Astrocyte of the spinal cord (primary cell): Measurements from ENCODE around the gene SORL1.
"Not testable (repeated sequence)": the region's sequence is repeated elsewhere in the genome, so short reads cannot be mapped to it uniquely, and the experiment has no call there.

Experiments used
- DNase-seq: peaks from one replicate; pipeline ENCODE4 v3.0.0; 2011; ENCODE audit warnings: low read depth, low spot score
- H3K4me3 ChIP-seq: 2 replicates; pipeline ENCODE4 v1.5.1; 2011; ENCODE audit warnings: low read depth, mild to moderate bottlenecking, low read length, moderate library complexity
- in situ Hi-C: cut with HindIII; loops from 2 replicates; pipeline ENCODE4 v1.10.0; 2017; ENCODE audit warnings: low sequenced_read_pairs
- TF ChIP-seq, protein P1 (sequence below): IDR thresholded peaks from 2 replicates; pipeline ENCODE4 v1.5.1; 2012; ENCODE audit warnings: low read depth, mild to moderate bottlenecking, low read length, inconsistent platforms

Gene SORL1

DNA sequence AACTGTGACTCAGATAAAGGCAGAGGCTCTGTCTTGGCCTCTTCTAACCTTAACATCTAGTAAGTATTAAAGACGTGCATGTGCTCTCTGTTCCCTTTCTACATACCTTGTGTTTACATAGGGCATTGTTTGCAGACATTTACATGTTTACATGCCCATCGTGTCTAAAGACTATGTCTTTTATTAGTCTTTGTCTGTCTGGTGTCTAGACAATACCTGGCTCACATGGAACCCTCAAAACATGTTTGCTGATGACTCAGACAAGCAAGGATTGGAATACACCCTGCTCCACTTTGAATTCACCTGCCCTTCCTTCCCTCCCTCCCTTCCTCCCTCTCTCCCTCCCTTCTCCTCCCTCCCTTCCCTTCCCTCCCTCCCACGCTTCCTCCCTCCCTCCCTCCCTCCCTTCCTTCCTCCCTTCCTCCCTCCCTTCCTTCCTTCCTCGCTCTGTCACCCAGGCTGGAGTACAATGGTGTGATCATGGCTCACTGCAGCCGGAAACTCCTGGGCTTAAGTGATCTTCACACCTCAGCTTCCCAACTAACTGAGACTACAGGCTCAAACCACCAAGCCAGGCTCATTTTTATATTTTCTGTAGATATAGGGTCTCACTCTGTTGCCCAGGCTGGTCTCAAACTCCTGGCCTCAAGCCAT is 24.4 kb downstream of the SORL1 start:
- in situ Hi-C loops = no loop called here
- TF ChIP-seq, protein P1, sequence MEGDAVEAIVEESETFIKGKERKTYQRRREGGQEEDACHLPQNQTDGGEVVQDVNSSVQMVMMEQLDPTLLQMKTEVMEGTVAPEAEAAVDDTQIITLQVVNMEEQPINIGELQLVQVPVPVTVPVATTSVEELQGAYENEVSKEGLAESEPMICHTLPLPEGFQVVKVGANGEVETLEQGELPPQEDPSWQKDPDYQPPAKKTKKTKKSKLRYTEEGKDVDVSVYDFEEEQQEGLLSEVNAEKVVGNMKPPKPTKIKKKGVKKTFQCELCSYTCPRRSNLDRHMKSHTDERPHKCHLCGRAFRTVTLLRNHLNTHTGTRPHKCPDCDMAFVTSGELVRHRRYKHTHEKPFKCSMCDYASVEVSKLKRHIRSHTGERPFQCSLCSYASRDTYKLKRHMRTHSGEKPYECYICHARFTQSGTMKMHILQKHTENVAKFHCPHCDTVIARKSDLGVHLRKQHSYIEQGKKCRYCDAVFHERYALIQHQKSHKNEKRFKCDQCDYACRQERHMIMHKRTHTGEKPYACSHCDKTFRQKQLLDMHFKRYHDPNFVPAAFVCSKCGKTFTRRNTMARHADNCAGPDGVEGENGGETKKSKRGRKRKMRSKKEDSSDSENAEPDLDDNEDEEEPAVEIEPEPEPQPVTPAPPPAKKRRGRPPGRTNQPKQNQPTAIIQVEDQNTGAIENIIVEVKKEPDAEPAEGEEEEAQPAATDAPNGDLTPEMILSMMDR = no peak
- H3K4me3 ChIP-seq = no peak overlapping the region
- no peak for DNase-seq

DNA sequence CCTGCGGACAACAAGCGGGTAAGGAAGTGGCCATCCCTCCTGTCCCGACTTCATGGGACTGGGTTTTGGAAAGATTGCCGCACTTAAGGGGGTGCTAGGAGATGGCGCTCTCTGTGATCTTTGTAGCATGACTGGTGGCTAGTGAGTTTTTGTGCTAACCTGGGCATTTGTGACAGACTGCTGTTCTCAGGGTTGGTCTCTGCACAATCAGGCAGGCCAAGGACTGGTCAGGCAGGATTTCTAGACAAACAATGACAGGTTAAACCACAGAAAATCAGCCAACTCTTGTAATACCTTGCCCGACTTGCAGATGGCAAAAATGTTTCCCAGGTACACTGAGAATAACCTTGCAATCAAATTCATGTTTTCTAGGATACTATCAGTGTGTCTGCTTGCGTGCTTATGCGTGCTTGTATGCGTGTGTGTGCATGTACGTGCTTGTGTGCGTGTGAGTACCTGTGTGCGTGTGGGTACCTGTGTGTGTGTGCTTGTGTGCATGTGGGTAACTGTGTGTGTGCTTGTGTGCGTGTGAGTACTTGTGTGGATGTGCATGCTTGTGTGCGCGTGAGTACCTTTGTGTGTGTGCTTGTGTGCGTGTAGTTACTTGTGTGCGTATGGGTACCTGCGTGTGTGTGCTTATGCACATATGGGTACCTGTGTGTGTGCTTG is 26.2 kb downstream of the SORL1 start:
- in situ Hi-C loops = no loop called here
- H3K4me3 ChIP-seq = no peak overlapping the region
- no peak for DNase-seq
- TF ChIP-seq, protein P1 = no peak

DNA sequence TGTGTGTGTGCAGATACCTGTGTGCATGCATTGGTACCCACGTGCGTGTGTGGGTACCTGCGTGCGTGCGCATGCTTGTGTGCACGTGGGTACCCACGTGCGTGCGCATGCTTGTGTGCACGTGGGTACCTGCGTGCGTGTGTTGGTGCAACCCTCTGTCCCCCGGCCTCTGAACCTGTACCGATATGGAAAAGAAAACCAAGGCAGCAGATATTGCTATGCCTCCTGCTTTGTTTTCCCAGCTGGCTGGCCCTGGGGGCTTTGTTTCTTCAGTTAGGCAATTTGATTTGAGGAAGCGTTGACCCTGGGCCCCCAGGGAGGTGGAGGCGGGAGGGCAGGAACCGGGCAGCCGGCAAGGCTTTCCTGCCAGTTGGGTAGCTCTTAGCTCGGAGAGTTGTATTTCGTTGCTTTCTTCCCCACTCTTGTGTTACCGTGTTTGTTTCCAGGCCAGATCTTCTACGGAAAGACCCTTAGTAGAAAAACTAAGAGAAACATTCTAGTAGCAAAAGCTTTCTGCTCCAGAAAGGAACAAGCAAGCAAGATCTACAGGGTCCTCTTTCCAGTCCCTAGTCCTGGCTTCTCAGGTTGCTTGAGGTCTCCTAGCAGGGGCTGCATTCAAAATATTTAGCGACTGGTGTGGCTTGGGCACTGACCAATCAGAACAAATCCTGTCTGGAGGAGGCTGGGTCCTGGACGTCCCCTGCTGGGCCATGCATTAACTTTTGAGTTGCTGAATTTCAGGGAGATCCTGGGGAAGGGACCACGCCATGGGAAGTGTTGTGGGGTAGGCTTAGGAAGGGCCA is 27.0 kb downstream of the SORL1 start:
- H3K4me3 ChIP-seq = no peak overlapping the region
- TF ChIP-seq, protein P1 = no peak
- in situ Hi-C loops = no loop called here
- no peak for DNase-seq

DNA sequence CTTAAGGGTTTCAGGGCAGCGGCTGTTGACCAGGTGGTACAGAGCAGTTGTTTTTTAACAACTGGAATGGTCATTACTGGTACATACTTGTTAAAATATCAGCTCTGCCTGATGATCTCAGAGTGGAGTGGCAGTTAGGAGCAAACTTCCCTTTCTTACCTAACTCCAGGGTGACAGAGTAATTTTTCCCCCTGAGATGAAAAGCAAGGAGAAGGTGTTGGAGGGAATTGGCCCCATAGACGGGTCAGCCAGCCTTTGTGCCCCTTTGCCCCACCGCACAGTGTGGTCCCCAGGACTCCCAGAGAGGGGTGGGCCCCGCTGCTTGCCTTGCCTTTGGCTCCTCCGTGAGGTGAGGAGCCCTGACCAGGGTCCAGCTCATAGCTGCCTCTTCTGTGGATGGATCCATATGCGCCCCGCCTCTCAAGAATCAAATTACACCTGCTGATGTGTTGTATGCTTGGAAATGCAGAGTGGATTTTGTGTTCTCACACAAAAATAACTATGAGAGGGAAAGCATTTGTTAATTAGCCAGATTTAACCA is 27.7 kb downstream of the SORL1 start:
- no peak for DNase-seq
- no peak overlapping the region for H3K4me3 ChIP-seq
- TF ChIP-seq, protein P1 = no peak
- in situ Hi-C loops = no loop called here

DNA sequence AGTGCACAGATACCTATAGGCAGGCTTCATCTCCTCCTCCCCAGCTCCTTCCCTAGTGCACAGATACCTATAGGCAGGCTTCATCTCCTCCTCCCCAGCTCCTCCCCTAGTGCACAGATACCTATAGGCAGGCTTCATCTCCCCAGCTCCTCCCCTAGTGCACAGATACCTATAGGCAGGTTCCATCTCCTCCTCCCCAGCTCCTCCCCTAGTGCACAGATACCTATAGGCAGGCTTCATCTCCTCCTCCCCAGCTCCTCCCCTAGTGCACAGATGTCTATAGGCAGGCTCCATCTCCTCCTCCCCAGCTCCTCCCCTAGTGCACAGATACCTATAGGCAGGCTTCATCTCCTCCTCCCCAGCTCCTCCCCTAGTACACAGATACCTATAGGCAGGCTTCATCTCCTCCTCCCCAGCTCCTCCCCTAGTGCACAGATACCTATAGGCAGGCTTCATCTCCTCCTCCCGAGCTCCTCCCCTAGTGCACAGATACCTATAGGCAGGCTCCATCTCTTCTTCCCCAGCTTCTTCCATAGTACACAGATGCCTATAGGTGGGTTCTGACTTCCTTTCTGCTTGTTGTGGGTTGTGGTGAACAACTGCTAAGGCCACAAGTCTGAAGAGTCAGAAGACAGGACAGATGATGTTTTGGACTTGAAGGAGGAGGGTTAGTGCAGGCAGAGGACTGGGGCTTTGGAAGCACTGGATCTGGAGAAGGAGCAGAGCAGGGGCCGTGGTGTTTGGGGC is 29.5 kb downstream of the SORL1 start:
- in situ Hi-C loops, DNase-seq, H3K4me3 ChIP-seq: not testable (repeated sequence)

DNA sequence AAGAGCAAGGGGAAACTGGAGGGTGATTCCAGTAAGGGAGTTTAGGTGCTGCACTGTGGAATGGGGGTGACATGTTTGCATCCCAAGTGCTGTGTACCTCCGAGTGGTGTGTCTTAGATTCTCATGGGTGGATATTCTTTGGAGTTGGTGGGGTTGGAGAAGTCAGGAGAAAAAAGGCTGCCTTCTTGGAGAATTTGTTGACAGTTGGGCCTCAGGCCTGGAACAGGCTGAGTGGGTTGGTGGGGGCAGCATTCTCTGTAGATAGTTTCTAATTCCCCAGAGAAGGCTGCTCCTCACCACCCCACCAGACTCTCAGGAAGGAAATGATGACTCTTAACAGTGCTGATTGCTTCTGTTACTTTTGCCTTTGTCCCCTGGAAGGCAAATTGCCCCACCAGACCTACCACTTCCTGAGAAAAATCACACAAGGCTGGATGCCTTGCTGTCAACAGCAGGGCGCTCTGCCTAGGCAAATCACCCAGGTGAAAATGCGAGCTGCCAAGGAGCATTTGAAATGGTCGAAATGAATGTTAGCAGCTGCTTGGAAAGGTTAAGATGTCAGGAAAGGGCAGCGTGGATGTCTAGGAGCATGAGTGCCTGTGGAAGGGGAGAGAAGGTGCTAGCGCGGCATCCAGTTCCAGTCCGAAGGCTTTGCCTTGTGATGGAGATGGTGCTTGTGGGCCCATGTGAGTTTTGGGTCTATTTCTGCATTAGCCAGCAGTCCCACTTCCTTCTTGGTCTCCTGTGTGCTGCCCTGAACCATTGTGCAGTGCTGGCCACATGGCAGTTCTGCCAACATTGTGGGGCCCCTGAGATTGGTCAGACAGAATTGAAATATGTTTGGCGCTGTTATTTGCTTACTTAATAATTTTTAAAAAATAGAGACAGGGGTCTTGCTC is 30.4 kb downstream of the SORL1 start:
- in situ Hi-C loops = no loop called here
- DNase-seq = no peak
- no peak overlapping the region for H3K4me3 ChIP-seq
- TF ChIP-seq, protein P1 = no peak
